IMR-90 (cell line): ENCODE results near the gene EPHA5. TPM values are rescaled to one million over a fixed set of nuclear protein-coding genes. Genes with fewer than 3 reads are reported as not detected.

Experiments used
- ATAC-seq: fragments of 200-7000 bp; cut with Tn5 transposase; 2 replicates; pipeline ENCODE4 v1.9.1; 2020; ENCODE audit warnings: low read depth, mild to moderate bottlenecking, moderate library complexity
- BruUV-seq: library from RNA; stranded (reverse); fragments of 400-500 nt; replicated peaks from 2 replicates; lab custom pipeline; 2021; lab: Mats Ljungman, UMichigan
- CTCF ChIA-PET: fragments of 300-600 bp; formaldehyde crosslinking; extraction: SDS; loops from one replicate; lab custom pipeline; 2021; ENCODE audit warnings: antibody characterized with exemption; lab: Yijun Ruan, JAX
- POLR2A ChIA-PET: fragments of 300-600 bp; sonication (Branson Sonifier 250); formaldehyde crosslinking; loops from one replicate; lab custom pipeline; 2022; ENCODE audit warnings: antibody characterized with exemption; ENCODE audit not compliant: unreplicated experiment; lab: Charles Lee
- DNase-seq: peaks from one replicate; pipeline ENCODE4 v3.0.0; 2013
- H2AFZ ChIP-seq: replicated peaks from 2 replicates; pipeline ENCODE3; 2013; ENCODE audit warnings: low read length, mild to moderate bottlenecking; ENCODE audit not compliant: poor library complexity
- H2AK5ac ChIP-seq: 2 replicates; pipeline ENCODE4 v1.6.1; 2013; ENCODE audit warnings: low read depth, low read length, inconsistent platforms
- H2AK9ac ChIP-seq: replicated peaks from 2 replicates; pipeline ENCODE3; 2013; ENCODE audit warnings: mild to moderate bottlenecking, low read depth, low read length, moderate library complexity; ENCODE audit not compliant: poor library complexity
- H2BK120ac ChIP-seq: 2 replicates; pipeline ENCODE4 v1.6.1; 2013; ENCODE audit warnings: low read depth, low read length, inconsistent platforms
- H2BK15ac ChIP-seq: 3 replicates; pipeline ENCODE4 v1.6.1; 2013; ENCODE audit warnings: low read depth, low read length, inconsistent platforms
- H2BK20ac ChIP-seq: 2 replicates; pipeline ENCODE4 v1.6.1; 2013; ENCODE audit warnings: low read depth, mild to moderate bottlenecking, inconsistent platforms, low read length, moderate library complexity
- H2BK5ac ChIP-seq: 2 replicates; pipeline ENCODE4 v1.6.1; 2013; ENCODE audit warnings: mild to moderate bottlenecking, low read depth, low read length, inconsistent platforms; ENCODE audit not compliant: poor library complexity, severe bottlenecking
- H3K14ac ChIP-seq: replicated peaks from 2 replicates; pipeline ENCODE4 v1.6.1; 2013; ENCODE audit warnings: low read depth, low read length, inconsistent platforms
- H3K18ac ChIP-seq: 2 replicates; pipeline ENCODE4 v1.6.1; 2013; ENCODE audit warnings: low read depth, low read length, control low read depth
- H3K23ac ChIP-seq: 2 replicates; pipeline ENCODE4 v1.6.1; 2013; ENCODE audit warnings: low read depth, low read length, inconsistent platforms
- H3K27ac ChIP-seq: 2 replicates; pipeline ENCODE4 v1.5.1; 2013; ENCODE audit warnings: mild to moderate bottlenecking, control low read depth, low read length; ENCODE audit not compliant: insufficient read depth
- H3K27me3 ChIP-seq: 2 replicates; pipeline ENCODE4 v1.6.1; 2013; ENCODE audit warnings: low read length; ENCODE audit not compliant: control insufficient read depth, insufficient read depth
- H3K36me3 ChIP-seq: 2 replicates; pipeline ENCODE4 v1.6.1; 2013; ENCODE audit warnings: low read length, mixed read lengths; ENCODE audit not compliant: control insufficient read depth, insufficient read depth
- H3K4ac ChIP-seq: 2 replicates; pipeline ENCODE4 v1.6.1; 2013; ENCODE audit warnings: low read depth, low read length, inconsistent platforms
- H3K4me1 ChIP-seq: 2 replicates; pipeline ENCODE4 v1.6.1; 2013; ENCODE audit warnings: low read length, mixed read lengths; ENCODE audit not compliant: control insufficient read depth, insufficient read depth
- H3K4me2 ChIP-seq: 2 replicates; pipeline ENCODE4 v1.6.1; 2013; ENCODE audit warnings: low read depth, mild to moderate bottlenecking, control low read depth, low read length, moderate library complexity
- H3K4me3 ChIP-seq: 2 replicates; pipeline ENCODE4 v1.5.1; 2013; ENCODE audit warnings: low read depth, mild to moderate bottlenecking, control low read depth, low read length, moderate library complexity; ENCODE audit not compliant: insufficient read depth
- H3K56ac ChIP-seq: 2 replicates; pipeline ENCODE4 v1.6.1; 2013; ENCODE audit warnings: low read length, inconsistent platforms; ENCODE audit not compliant: insufficient read depth; ENCODE audit errors: extremely low read depth
- H3K79me1 ChIP-seq, 2 experiments: 2 replicates each; pipeline ENCODE4 v1.6.1; 2013; ENCODE audit warnings: low read length in 2 of 2, inconsistent platforms in 1 of 2, low read depth in 1 of 2
- H3K9ac ChIP-seq: 2 replicates; pipeline ENCODE4 v1.6.1; 2013; ENCODE audit warnings: low read depth, low read length, control low read depth
- H3K9me1 ChIP-seq: 2 replicates; pipeline ENCODE4 v1.6.1; 2013; ENCODE audit warnings: low read length, inconsistent platforms; ENCODE audit not compliant: insufficient read depth
- H3K9me3 ChIP-seq: 2 replicates; pipeline ENCODE4 v1.6.1; 2013; ENCODE audit warnings: low read length; ENCODE audit not compliant: control insufficient read depth, insufficient read depth
- H4K20me1 ChIP-seq: 2 replicates; pipeline ENCODE4 v1.6.1; 2013; ENCODE audit warnings: low read length, inconsistent platforms; ENCODE audit not compliant: insufficient read depth
- H4K5ac ChIP-seq: 2 replicates; pipeline ENCODE4 v1.6.1; 2013; ENCODE audit warnings: mild to moderate bottlenecking, low read depth, low read length, control low read depth
- H4K8ac ChIP-seq, 2 experiments: 2 replicates each; pipeline ENCODE4 v1.6.1; 2013; ENCODE audit warnings: low read depth in 2 of 2, low read length in 2 of 2, control low read depth in 1 of 2, inconsistent platforms in 1 of 2
- H4K91ac ChIP-seq: 2 replicates; pipeline ENCODE4 v1.6.1; 2013; ENCODE audit warnings: low read depth, low read length, inconsistent platforms; ENCODE audit not compliant: insufficient read depth
- BHLHE40 ChIP-seq: fragments of 150-350 bp; IDR thresholded peaks from 2 replicates; pipeline ENCODE4 v1.6.1; 2016; ENCODE audit warnings: mild to moderate bottlenecking, low read depth, low read length
- CEBPB ChIP-seq: IDR thresholded peaks from 2 replicates; pipeline ENCODE4 v1.6.1; 2012; ENCODE audit warnings: low read depth, low read length, improper control_type of control experiment
- CHD1 ChIP-seq: IDR thresholded peaks from 2 replicates; pipeline ENCODE4 v1.6.1; 2012; ENCODE audit warnings: low read depth, low read length, improper control_type of control experiment
- FOS ChIP-seq: fragments of 150-350 bp; IDR thresholded peaks from 2 replicates; pipeline ENCODE4 v1.6.1; 2016; ENCODE audit warnings: low read depth, low read length
- MAFK ChIP-seq: IDR thresholded peaks from 2 replicates; pipeline ENCODE4 v1.6.1; 2012; ENCODE audit warnings: low read depth, low read length, improper control_type of control experiment
- MAZ ChIP-seq: IDR thresholded peaks from 2 replicates; pipeline ENCODE4 v1.6.1; 2012; ENCODE audit warnings: low read depth, mild to moderate bottlenecking, low read length, improper control_type of control experiment, moderate library complexity, borderline replicate concordance
- MXI1 ChIP-seq: IDR thresholded peaks from 2 replicates; pipeline ENCODE4 v1.6.1; 2012; ENCODE audit warnings: low read depth, mild to moderate bottlenecking, low read length, moderate library complexity, borderline replicate concordance
- NFE2L2 ChIP-seq: fragments of 150-350 bp; IDR thresholded peaks from 2 replicates; pipeline ENCODE4 v1.6.1; 2016; ENCODE audit warnings: low read depth, mild to moderate bottlenecking, low read length
- POLR2A ChIP-seq: IDR thresholded peaks from 2 replicates; pipeline ENCODE4 v1.6.1; 2012; ENCODE audit warnings: mild to moderate bottlenecking, low read depth, low read length
- RAD21 ChIP-seq: IDR thresholded peaks from 2 replicates; pipeline ENCODE4 v1.6.1; 2012; ENCODE audit warnings: low read length, improper control_type of control experiment
- RCOR1 ChIP-seq: IDR thresholded peaks from 2 replicates; pipeline ENCODE4 v1.6.1; 2012; ENCODE audit warnings: mild to moderate bottlenecking, low read length, improper control_type of control experiment; ENCODE audit not compliant: insufficient replicate concordance
- RFX5 ChIP-seq: IDR thresholded peaks from 2 replicates; pipeline ENCODE4 v1.8.0; 2012; ENCODE audit warnings: low read depth, mild to moderate bottlenecking, low read length, moderate library complexity
- SMC3 ChIP-seq: fragments of 150-350 bp; IDR thresholded peaks from 2 replicates; pipeline ENCODE4 v1.6.1; 2016; ENCODE audit warnings: low read depth, mild to moderate bottlenecking, antibody characterized with exemption, low read length, moderate library complexity
- USF2 ChIP-seq: fragments of 150-350 bp; IDR thresholded peaks from 2 replicates; pipeline ENCODE4 v1.6.1; 2017; ENCODE audit warnings: mild to moderate bottlenecking, antibody characterized with exemption, low read length, low read depth
- WGBS, 2 experiments: methylation state at CpG; one replicate each; pipeline versions ENCODE4 v1.1.5 to v1.1.7; 2013; ENCODE audit warnings: missing lambda C conversion rate in 2 of 2; ENCODE audit not compliant: insufficient read length in 1 of 2; ENCODE audit errors: extremely low coverage in 2 of 2; 5-methylcytosine and 5-hydroxymethylcytosine counted together
- dilution Hi-C: fragments of 300-500 bp; cut with HindIII; formaldehyde crosslinking; loops from one replicate; pipeline ENCODE4 v1.14.3; 2018; ENCODE audit warnings: low sequenced_read_pairs; ENCODE audit not compliant: unreplicated experiment
- in situ Hi-C: fragments of 300-500 bp; cut with MboI; formaldehyde crosslinking; loops from 3 replicates; pipeline ENCODE4 v1.14.3; 2019; ENCODE audit warnings: low sequenced_read_pairs, inconsistent platforms, mixed read lengths
- intact Hi-C: fragments of 100-400 bp; cut with micrococcal nuclease; formaldehyde crosslinking; loops from 2 replicates; pipeline ENCODE4 v1.10.0; 2022
- polyA plus RNA-seq, 3 experiments: library from polyadenylated mRNA; depleted of rRNA; stranded (reverse); fragments of >200 nt; gene quantifications; 2 replicates each; pipeline ENCODE4 v1.2.3, GENCODE V29; 2012; ENCODE audit warnings: low replicate concordance in 1 of 3
- total RNA-seq: library from RNA; depleted of rRNA; stranded (reverse); fragments of >200 nt; gene quantifications from 2 replicates; pipeline ENCODE4 v1.2.3, GENCODE V29; 2012
- TF ChIP-seq, protein P1 (sequence below): conservative IDR thresholded peaks from 2 replicates; pipeline ENCODE4 v1.5.1; 2012; ENCODE audit warnings: mild to moderate bottlenecking, low read depth, low read length, improper control_type of control experiment
- TF ChIP-seq, protein P2 (sequence below): fragments of 150-350 bp; IDR thresholded peaks from 2 replicates; pipeline ENCODE4 v1.6.1; 2016; ENCODE audit warnings: low read depth, mild to moderate bottlenecking, low read length, moderate library complexity, borderline replicate concordance

Gene EPHA5
- total and polyA plus RNA-seq, 2 of the 4 experiments (the other 2 are of a cell fraction) = 0.07 to 0.18 TPM

DNA sequence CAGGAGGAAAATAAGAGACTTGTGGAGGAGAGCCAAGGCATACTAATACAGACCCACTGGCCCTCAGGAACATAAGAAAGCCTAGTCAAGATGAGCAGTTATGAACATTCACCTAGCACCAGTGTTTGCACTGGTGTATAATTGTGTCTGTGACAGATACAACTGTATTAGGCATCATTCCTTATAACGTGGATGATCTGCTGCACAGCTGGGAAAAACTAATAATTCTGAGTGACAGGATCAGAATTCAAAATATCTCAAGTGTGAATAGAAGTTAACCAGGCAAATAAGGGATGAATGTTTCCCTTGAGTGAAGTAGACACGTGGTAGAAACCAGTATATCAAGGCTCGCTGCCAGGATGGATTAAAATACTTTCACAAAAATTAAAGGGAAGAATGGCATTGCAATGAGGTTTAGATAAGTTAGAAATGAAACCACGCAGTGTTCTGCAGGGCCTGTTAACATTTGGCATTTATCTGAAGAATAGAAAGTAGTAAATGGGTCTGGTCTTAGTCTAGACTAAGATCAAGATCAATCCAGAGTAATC is 325.9 kb downstream of the EPHA5 start:
- H3K27ac ChIP-seq = no peak overlapping the region
- H2AK9ac ChIP-seq = no peak overlapping the region
- H3K27me3 ChIP-seq = no peaks in the 10 kb centered on the region
- no peak overlapping the region for H3K14ac ChIP-seq
- no peak overlapping the region for H2BK20ac ChIP-seq
- H3K9ac ChIP-seq = no peak overlapping the region
- no CpG with 5 or more reads among the region's 4 CpGs for WGBS, 2 experiments
- H3K9me3 ChIP-seq = no peaks in the 10 kb centered on the region; the same call in 1 of the 2 replicates
- H3K4me2 ChIP-seq = no peak overlapping the region
- H3K18ac ChIP-seq = no peak overlapping the region
- H3K4me3 ChIP-seq = no peak overlapping the region
- no peak overlapping the region for H4K91ac ChIP-seq
- DNase-seq (no peak), ATAC-seq (no peak)
- dilution Hi-C loops (no loop called here), intact Hi-C loops (no loop called here), in situ Hi-C loops (no loop called here)
- H3K79me1 ChIP-seq = no peaks in the 10 kb centered on the region
- no peak overlapping the region for H2AK5ac ChIP-seq
- POLR2A ChIA-PET = no interaction called here
- TF ChIP-seq USF2 = no peak
- no peak for TF ChIP-seq BHLHE40
- TF ChIP-seq CHD1 = no peak
- TF ChIP-seq MAFK = no peak
- TF ChIP-seq NFE2L2 = no peak
- no peak for TF ChIP-seq RFX5
- no peak for TF ChIP-seq FOS
- TF ChIP-seq MAZ = no peak
- TF ChIP-seq, protein P1, sequence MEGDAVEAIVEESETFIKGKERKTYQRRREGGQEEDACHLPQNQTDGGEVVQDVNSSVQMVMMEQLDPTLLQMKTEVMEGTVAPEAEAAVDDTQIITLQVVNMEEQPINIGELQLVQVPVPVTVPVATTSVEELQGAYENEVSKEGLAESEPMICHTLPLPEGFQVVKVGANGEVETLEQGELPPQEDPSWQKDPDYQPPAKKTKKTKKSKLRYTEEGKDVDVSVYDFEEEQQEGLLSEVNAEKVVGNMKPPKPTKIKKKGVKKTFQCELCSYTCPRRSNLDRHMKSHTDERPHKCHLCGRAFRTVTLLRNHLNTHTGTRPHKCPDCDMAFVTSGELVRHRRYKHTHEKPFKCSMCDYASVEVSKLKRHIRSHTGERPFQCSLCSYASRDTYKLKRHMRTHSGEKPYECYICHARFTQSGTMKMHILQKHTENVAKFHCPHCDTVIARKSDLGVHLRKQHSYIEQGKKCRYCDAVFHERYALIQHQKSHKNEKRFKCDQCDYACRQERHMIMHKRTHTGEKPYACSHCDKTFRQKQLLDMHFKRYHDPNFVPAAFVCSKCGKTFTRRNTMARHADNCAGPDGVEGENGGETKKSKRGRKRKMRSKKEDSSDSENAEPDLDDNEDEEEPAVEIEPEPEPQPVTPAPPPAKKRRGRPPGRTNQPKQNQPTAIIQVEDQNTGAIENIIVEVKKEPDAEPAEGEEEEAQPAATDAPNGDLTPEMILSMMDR = no peak
- no peak for TF ChIP-seq RCOR1
- no peak for TF ChIP-seq POLR2A
- TF ChIP-seq, protein P2, sequence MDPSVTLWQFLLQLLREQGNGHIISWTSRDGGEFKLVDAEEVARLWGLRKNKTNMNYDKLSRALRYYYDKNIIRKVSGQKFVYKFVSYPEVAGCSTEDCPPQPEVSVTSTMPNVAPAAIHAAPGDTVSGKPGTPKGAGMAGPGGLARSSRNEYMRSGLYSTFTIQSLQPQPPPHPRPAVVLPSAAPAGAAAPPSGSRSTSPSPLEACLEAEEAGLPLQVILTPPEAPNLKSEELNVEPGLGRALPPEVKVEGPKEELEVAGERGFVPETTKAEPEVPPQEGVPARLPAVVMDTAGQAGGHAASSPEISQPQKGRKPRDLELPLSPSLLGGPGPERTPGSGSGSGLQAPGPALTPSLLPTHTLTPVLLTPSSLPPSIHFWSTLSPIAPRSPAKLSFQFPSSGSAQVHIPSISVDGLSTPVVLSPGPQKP = no peak
- no peak for TF ChIP-seq RAD21
- no peak for TF ChIP-seq MXI1
- TF ChIP-seq SMC3 = no peak
- no peak for TF ChIP-seq CEBPB
- H4K20me1 ChIP-seq = no peaks in the 10 kb centered on the region
- no peaks in the 10 kb centered on the region for H3K9me1 ChIP-seq
- H3K23ac ChIP-seq = no peak overlapping the region
- no peak overlapping the region for H2BK15ac ChIP-seq
- H4K8ac ChIP-seq = no peak overlapping the region
- no TSS peak for BruUV-seq
- no peak overlapping the region for H2BK5ac ChIP-seq
- H3K36me3 ChIP-seq = no peaks in the 10 kb centered on the region
- H2BK120ac ChIP-seq = no peak overlapping the region
- no peak overlapping the region for H4K5ac ChIP-seq
- no peak overlapping the region for H2AFZ ChIP-seq
- no peak overlapping the region for H3K4ac ChIP-seq
- no peaks in the 10 kb centered on the region for H3K4me1 ChIP-seq
- CTCF ChIA-PET = no interaction called here
- H3K56ac ChIP-seq = no peak overlapping the region
